HepG2 (cell line): Measurements from ENCODE around the gene PDE6C. TPM values are rescaled to one million over a fixed set of nuclear protein-coding genes. Genes with fewer than 3 reads are reported as not detected.

Source experiments
- CBFB ChIP-seq: sonication (generic); formaldehyde crosslinking; IDR thresholded peaks from 2 replicates; pipeline ENCODE4 v1.4.0; 2020; ENCODE audit warnings: missing genetic modification reagents
- CBX2 ChIP-seq, 2 experiments: fragments of 200-600 bp in 1 of 2; sonication (generic); formaldehyde crosslinking in 1 of 2; IDR thresholded peaks; 2 replicates each; pipeline versions ENCODE4 v1.7.0 to v1.8.1; 2018 to 2022; ENCODE audit warnings: low read depth in 2 of 2, low read length in 1 of 2, mild to moderate bottlenecking in 1 of 2, missing genetic modification reagents in 1 of 2
- CSRNP2 ChIP-seq: sonication (generic); formaldehyde crosslinking; conservative IDR thresholded peaks from 2 replicates; pipeline ENCODE4 v1.8.0; 2022; ENCODE audit warnings: low read depth, missing genetic modification reagents
- HNF4G ChIP-seq, 2 experiments: sonication (generic) in 1 of 2; formaldehyde crosslinking in 1 of 2; IDR thresholded peaks; 2 replicates each; pipeline versions ENCODE4 v1.4.0 to v1.6.1; 2011 to 2020; ENCODE audit warnings: borderline replicate concordance in 2 of 2, low read depth in 2 of 2, mild to moderate bottlenecking in 2 of 2, low read length in 1 of 2, missing genetic modification reagents in 1 of 2, moderate library complexity in 1 of 2
- IRF1 ChIP-seq: sonication (generic); formaldehyde crosslinking; IDR thresholded peaks from 2 replicates; pipeline ENCODE4 v1.4.0; 2020; ENCODE audit warnings: low read depth, mild to moderate bottlenecking, missing genetic modification reagents
- KLF16 ChIP-seq, 2 experiments: sonication (generic) in 1 of 2; formaldehyde crosslinking in 1 of 2; IDR thresholded peaks; 2 replicates each; pipeline versions ENCODE4 v1.6.1 to v1.8.0; 2016 to 2023; ENCODE audit warnings: missing genetic modification reagents in 2 of 2, missing compliant biosample characterization in 1 of 2
- MAX ChIP-seq: IDR thresholded peaks from 2 replicates; pipeline ENCODE4 v1.6.1; 2012; ENCODE audit warnings: inconsistent platforms
- MLLT10 ChIP-seq: sonication (generic); formaldehyde crosslinking; IDR thresholded peaks from 2 replicates; pipeline ENCODE4 v1.4.0; 2020; ENCODE audit warnings: missing genetic modification reagents
- NBN ChIP-seq: fragments of 450-650 bp; conservative IDR thresholded peaks from 2 replicates; pipeline ENCODE4 v1.6.1; 2017
- NFE2 ChIP-seq: sonication (generic); formaldehyde crosslinking; IDR thresholded peaks from 2 replicates; pipeline ENCODE4 v1.4.0; 2020; ENCODE audit warnings: missing genetic modification reagents
- RBM22 ChIP-seq: fragments of 200-400 bp; formaldehyde crosslinking; optimal IDR thresholded peaks from 2 replicates; pipeline ENCODE3; 2017; ENCODE audit warnings: mild to moderate bottlenecking, low read length, moderate library complexity
- SNAI1 ChIP-seq: sonication (generic); formaldehyde crosslinking; IDR thresholded peaks from 2 replicates; pipeline ENCODE4 v1.5.0; 2020; ENCODE audit warnings: mild to moderate bottlenecking, missing genetic modification reagents, borderline replicate concordance
- TCF7 ChIP-seq: sonication (generic); IDR thresholded peaks from 2 replicates; pipeline ENCODE4 v1.6.1; 2016; ENCODE audit warnings: antibody characterized with exemption, low read depth
- ZBTB34 ChIP-seq: sonication (generic); formaldehyde crosslinking; IDR thresholded peaks from 2 replicates; pipeline ENCODE4 v1.8.0; 2022; ENCODE audit warnings: mild to moderate bottlenecking, missing genetic modification reagents
- ZNF275 ChIP-seq: sonication (generic); formaldehyde crosslinking; IDR thresholded peaks from 2 replicates; pipeline ENCODE4 v1.8.0; 2022; ENCODE audit warnings: missing genetic modification reagents, mild to moderate bottlenecking, inconsistent platforms, borderline replicate concordance
- ZNF556 ChIP-seq: sonication (generic); formaldehyde crosslinking; IDR thresholded peaks from 2 replicates; pipeline ENCODE4 v1.4.0; 2020; ENCODE audit warnings: mild to moderate bottlenecking, missing genetic modification reagents, borderline replicate concordance
- ZNF614 ChIP-seq: IDR thresholded peaks from 2 replicates; pipeline ENCODE4 v1.6.1; 2018; ENCODE audit warnings: missing biosample characterization, missing genetic modification reagents, inconsistent platforms, borderline replicate concordance
- polyA plus RNA-seq, 8 experiments: library from polyadenylated mRNA; depleted of rRNA in 3 of 8; stranded (reverse) in 7 of 8; unstranded in 1 of 8; fragments of >200 nt; fragmentation: Illumina TruSeq in 4 of 8; extraction: Trizol in 4 of 8; gene quantifications; 2 replicates each; pipeline versions ENCODE4 v1.2.1 to v1.2.3, GENCODE V29; 2011 to 2016; ENCODE audit warnings: low read depth in 4 of 8, missing spikeins in 1 of 8, mixed read lengths in 1 of 8; ENCODE audit not compliant: insufficient read depth in 1 of 8
- total RNA-seq, 5 experiments: library from RNA; depleted of rRNA; stranded (reverse); fragments of >200 nt; fragmentation: Illumina TruSeq; extraction: Trizol; gene quantifications; 2 replicates each; pipeline ENCODE4 v1.2.3, GENCODE V29; 2016; ENCODE audit warnings: low read depth in 1 of 5

The PDE6C gene
- total and polyA plus RNA-seq, 2 of the 13 experiments (the other 11 are each of a cell fraction or from before 2014, with no cell fraction given), result 0.64 TPM; not detected in 1

GRCh38 chr10:93601146-93601773, 11.1 kb upstream of the PDE6C start, which contains the start of gene RBP4 (continued):
- TF ChIP-seq ZNF275 (CRISPR knock-in tag) (no peak), IRF1 (CRISPR knock-in tag) (no peak), RBM22 (peak; percentile 24), MLLT10 (no peak), CSRNP2 (CRISPR knock-in tag) (no peak), ZNF614 (CRISPR knock-in tag) (peak; percentile 62), CBFB (CRISPR knock-in tag) (peak; percentile 52; the same call in 1 of the 2 replicates), HNF4G (IDR thresholded peaks at IDR 0.05; ENCODE audit: borderline replicate concordance, low read depth, low read length) (peak; percentile 80; the same call in 1 of the 2 replicates), HNF4G (CRISPR knock-in tag; IDR thresholded peaks at IDR 0.05; ENCODE audit: borderline replicate concordance, low read depth) (peak; percentile 88), MAX (peak; percentile 71; the same call in 1 of the 2 replicates), KLF16 (CRISPR knock-in tag; IDR thresholded peaks at IDR 0.05) (peak in 1 of 2 experiments; percentile 71; a peak in 2 of 4 replicates), CBX2 (IDR thresholded peaks at IDR 0.05; ENCODE audit: low read depth, low read length) (no peak), CBX2 (CRISPR knock-in tag; IDR thresholded peaks at IDR 0.05; ENCODE audit: low read depth) (0 out of 2 replicates have a peak, but pooled peaks have one; percentile 31), SNAI1 (CRISPR knock-in tag) (no peak), ZBTB34 (peak; percentile 21; the same call in 1 of the 2 replicates), NFE2 (CRISPR knock-in tag) (no peak), ZNF556 (CRISPR knock-in tag) (peak; percentile 82; the same call in 1 of the 2 replicates), NBN (no peak), TCF7 (peak; percentile 28; the same call in 1 of the 2 replicates)
